Activated CD4-positive, alpha-beta T cell treated with anti-CD3 and anti-CD28 coated beads for 4 hours (primary cell): ENCODE measurements around the gene NFIX.

Experiments
- DNase-seq, 2 donors: peaks; one replicate each; pipeline ENCODE4 v3.0.0-alpha.2; 2020

NFIX gene

GRCh38 chr19:13133241-13133870, 138.1 kb downstream of the NFIX start:
- DNase-seq = no peak

- DNase-seq = no peak
These were observed 139.4 kb downstream of the NFIX start for GRCh38 chr19:13134626-13135025.

- no peak for DNase-seq
These were observed 140.1 kb downstream of the NFIX start for GRCh38 chr19:13135068-13136062.

- no peak for DNase-seq
These were observed 142.1 kb downstream of the NFIX start for GRCh38 chr19:13137290-13137794.

- no peak for DNase-seq
These were observed 143.1 kb downstream of the NFIX start for GRCh38 chr19:13138171-13138915.

- no peak for DNase-seq
These were observed 143.6 kb downstream of the NFIX start for GRCh38 chr19:13138916-13139198.

- DNase-seq = no peak
These were observed 144.5 kb downstream of the NFIX start for GRCh38 chr19:13139633-13140311.

- DNase-seq = no peak
These were observed 151.7 kb downstream of the NFIX start for GRCh38 chr19:13146763-13147563.
